ENCODE data around the gene SHC1. TPM values are rescaled to one million over a fixed set of nuclear protein-coding genes. Genes with fewer than 3 reads are reported as not detected.

Gene SHC1
- total and polyA plus RNA-seq, 2 experiments from 2014 or later: 117 to 211 TPM

DNA sequence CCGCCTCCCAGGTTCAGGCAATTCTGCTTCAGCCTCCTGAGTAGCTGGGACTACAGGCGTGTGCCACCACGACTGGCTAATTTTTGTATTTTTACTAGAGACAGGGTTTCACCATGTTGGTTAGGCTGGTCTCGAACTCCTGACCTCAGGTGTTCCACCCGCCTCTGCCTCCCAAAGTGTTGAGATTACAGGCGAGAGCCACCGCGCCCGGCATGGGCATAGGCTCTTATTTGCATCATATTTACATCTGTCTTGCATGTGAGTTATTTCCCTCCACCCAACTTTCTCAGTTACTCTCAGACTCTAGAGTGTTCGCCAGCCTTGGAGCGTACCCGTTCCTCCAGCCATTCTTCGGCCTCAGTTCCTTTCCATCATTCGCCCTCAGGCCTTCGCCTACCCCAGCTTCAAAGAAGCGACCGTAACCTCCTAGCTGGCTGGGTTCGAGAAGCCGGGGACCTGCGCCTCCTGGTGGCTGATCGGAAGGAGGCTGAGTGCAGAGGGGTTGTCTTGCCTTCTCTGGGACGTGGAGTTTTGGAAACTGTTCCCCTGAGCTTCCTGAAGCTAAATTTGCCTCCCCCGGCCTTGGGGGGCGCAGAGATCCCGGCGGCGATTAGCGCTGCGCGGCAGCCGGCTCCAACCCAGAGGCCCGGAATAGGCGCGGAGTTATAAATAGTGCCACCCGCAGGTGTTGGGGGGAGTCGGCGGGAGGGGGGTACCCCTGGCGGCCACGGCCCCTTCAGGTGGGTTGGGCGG lies 28.4 kb upstream of the SHC1 start (continued):
- TF ChIP-seq, protein P1, sequence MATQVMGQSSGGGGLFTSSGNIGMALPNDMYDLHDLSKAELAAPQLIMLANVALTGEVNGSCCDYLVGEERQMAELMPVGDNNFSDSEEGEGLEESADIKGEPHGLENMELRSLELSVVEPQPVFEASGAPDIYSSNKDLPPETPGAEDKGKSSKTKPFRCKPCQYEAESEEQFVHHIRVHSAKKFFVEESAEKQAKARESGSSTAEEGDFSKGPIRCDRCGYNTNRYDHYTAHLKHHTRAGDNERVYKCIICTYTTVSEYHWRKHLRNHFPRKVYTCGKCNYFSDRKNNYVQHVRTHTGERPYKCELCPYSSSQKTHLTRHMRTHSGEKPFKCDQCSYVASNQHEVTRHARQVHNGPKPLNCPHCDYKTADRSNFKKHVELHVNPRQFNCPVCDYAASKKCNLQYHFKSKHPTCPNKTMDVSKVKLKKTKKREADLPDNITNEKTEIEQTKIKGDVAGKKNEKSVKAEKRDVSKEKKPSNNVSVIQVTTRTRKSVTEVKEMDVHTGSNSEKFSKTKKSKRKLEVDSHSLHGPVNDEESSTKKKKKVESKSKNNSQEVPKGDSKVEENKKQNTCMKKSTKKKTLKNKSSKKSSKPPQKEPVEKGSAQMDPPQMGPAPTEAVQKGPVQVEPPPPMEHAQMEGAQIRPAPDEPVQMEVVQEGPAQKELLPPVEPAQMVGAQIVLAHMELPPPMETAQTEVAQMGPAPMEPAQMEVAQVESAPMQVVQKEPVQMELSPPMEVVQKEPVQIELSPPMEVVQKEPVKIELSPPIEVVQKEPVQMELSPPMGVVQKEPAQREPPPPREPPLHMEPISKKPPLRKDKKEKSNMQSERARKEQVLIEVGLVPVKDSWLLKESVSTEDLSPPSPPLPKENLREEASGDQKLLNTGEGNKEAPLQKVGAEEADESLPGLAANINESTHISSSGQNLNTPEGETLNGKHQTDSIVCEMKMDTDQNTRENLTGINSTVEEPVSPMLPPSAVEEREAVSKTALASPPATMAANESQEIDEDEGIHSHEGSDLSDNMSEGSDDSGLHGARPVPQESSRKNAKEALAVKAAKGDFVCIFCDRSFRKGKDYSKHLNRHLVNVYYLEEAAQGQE (IDR thresholded peaks at IDR 0.05; ENCODE audit: unreplicated experiment): no peak
- TF ChIP-seq, protein P2, sequence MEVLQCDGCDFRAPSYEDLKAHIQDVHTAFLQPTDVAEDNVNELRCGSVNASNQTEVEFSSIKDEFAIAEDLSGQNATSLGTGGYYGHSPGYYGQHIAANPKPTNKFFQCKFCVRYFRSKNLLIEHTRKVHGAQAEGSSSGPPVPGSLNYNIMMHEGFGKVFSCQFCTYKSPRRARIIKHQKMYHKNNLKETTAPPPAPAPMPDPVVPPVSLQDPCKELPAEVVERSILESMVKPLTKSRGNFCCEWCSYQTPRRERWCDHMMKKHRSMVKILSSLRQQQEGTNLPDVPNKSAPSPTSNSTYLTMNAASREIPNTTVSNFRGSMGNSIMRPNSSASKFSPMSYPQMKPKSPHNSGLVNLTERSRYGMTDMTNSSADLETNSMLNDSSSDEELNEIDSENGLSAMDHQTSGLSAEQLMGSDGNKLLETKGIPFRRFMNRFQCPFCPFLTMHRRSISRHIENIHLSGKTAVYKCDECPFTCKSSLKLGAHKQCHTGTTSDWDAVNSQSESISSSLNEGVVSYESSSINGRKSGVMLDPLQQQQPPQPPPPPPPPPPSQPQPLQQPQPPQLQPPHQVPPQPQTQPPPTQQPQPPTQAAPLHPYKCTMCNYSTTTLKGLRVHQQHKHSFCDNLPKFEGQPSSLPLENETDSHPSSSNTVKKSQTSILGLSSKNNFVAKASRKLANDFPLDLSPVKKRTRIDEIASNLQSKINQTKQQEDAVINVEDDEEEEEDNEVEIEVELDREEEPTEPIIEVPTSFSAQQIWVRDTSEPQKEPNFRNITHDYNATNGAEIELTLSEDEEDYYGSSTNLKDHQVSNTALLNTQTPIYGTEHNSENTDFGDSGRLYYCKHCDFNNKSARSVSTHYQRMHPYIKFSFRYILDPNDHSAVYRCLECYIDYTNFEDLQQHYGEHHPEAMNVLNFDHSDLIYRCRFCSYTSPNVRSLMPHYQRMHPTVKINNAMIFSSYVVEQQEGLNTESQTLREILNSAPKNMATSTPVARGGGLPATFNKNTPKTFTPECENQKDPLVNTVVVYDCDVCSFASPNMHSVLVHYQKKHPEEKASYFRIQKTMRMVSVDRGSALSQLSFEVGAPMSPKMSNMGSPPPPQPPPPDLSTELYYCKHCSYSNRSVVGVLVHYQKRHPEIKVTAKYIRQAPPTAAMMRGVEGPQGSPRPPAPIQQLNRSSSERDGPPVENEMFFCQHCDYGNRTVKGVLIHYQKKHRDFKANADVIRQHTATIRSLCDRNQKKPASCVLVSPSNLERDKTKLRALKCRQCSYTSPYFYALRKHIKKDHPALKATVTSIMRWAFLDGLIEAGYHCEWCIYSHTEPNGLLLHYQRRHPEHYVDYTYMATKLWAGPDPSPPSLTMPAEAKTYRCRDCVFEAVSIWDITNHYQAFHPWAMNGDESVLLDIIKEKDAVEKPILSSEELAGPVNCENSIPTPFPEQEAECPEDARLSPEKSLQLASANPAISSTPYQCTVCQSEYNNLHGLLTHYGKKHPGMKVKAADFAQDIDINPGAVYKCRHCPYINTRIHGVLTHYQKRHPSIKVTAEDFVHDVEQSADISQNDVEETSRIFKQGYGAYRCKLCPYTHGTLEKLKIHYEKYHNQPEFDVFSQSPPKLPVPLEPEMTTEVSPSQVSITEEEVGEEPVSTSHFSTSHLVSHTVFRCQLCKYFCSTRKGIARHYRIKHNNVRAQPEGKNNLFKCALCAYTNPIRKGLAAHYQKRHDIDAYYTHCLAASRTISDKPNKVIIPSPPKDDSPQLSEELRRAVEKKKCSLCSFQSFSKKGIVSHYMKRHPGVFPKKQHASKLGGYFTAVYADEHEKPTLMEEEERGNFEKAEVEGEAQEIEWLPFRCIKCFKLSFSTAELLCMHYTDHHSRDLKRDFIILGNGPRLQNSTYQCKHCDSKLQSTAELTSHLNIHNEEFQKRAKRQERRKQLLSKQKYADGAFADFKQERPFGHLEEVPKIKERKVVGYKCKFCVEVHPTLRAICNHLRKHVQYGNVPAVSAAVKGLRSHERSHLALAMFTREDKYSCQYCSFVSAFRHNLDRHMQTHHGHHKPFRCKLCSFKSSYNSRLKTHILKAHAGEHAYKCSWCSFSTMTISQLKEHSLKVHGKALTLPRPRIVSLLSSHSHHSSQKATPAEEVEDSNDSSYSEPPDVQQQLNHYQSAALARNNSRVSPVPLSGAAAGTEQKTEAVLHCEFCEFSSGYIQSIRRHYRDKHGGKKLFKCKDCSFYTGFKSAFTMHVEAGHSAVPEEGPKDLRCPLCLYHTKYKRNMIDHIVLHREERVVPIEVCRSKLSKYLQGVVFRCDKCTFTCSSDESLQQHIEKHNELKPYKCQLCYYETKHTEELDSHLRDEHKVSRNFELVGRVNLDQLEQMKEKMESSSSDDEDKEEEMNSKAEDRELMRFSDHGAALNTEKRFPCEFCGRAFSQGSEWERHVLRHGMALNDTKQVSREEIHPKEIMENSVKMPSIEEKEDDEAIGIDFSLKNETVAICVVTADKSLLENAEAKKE (CRISPR knock-in tag; IDR thresholded peaks at IDR 0.05): no peak
- TF ChIP-seq ZNF114 (CRISPR knock-in tag; IDR thresholded peaks at IDR 0.05): no peak

DNA sequence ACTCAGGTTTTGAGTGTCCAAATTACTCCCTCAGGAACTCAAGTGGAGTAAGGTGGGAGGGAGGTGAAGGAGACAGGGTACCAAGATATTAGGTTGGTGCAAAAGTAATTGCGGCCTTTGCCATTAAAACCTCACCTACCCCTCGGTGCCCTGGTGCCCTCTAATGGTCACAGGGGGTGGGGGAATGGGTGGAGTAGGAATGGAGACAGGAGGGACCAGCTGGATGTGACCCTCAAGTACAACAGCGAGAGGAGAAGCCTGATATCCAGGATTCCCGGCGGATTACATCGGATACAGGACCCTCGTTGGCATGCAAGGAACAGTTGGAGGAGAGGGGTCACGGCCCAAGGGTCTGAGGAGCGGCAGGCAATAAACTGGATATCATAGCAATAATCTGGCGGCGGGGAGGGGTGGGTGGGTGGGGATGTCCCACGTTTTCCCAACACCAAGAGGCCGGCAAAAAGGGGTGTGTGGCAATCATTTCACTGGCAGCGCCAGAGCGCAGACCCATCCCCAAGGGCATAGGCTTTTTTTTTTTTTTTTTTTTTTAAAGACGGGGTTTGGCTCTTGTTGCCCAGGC lies 27.7 kb upstream of the SHC1 start:
- Mint-ChIP-seq H3K4me1 (peaks cover 22% of the 10 kb centered on the region), H3K27ac (no peak overlapping the region), H3K4me3 (peak overlapping the region; percentile 45), H3K9me3 (no peaks in the 10 kb centered on the region), H3K27me3 (ENCODE audit: insufficient read depth, low read depth, poor library complexity) (peaks cover 21% of the 10 kb centered on the region), H3K36me3 (ENCODE audit: low read depth) (no peaks in the 10 kb centered on the region)
- Histone ChIP-seq H3K9me2 (ENCODE audit: insufficient read depth) (no peaks in the 10 kb centered on the region), H3K4me1 (ENCODE audit: insufficient read depth) (peaks cover 5% of the 10 kb centered on the region; the same call in 1 of the 2 replicates), H3F3A (replicated peaks; ENCODE audit: low read depth) (peaks cover 19% of the 10 kb centered on the region), H3K4me3 (no peak overlapping the region), H3K27me3 (ENCODE audit: insufficient read depth) (no peaks in the 10 kb centered on the region), H3K27ac (ENCODE audit: low read depth) (no peak overlapping the region), H3K4me2 (peak overlapping the region; percentile 82; the same call in 1 of the 2 replicates), H2AFZ (no peak overlapping the region), H4K20me1 (replicated peaks; ENCODE audit: insufficient read depth) (no peaks in the 10 kb centered on the region), H3K79me2 (replicated peaks; ENCODE audit: insufficient read depth) (peaks cover 5% of the 10 kb centered on the region; the same call in 1 of the 2 replicates), H3K36me3 (ENCODE audit: insufficient read depth) (no peaks in the 10 kb centered on the region)
- DNase-seq (ENCODE audit: low spot score) (peak; percentile 40), ATAC-seq (no peak)
- TF ChIP-seq POLR2AphosphoS5 (IDR thresholded peaks at IDR 0.05; ENCODE audit: low read depth): no peak
- TF ChIP-seq, protein P3, sequence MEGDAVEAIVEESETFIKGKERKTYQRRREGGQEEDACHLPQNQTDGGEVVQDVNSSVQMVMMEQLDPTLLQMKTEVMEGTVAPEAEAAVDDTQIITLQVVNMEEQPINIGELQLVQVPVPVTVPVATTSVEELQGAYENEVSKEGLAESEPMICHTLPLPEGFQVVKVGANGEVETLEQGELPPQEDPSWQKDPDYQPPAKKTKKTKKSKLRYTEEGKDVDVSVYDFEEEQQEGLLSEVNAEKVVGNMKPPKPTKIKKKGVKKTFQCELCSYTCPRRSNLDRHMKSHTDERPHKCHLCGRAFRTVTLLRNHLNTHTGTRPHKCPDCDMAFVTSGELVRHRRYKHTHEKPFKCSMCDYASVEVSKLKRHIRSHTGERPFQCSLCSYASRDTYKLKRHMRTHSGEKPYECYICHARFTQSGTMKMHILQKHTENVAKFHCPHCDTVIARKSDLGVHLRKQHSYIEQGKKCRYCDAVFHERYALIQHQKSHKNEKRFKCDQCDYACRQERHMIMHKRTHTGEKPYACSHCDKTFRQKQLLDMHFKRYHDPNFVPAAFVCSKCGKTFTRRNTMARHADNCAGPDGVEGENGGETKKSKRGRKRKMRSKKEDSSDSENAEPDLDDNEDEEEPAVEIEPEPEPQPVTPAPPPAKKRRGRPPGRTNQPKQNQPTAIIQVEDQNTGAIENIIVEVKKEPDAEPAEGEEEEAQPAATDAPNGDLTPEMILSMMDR (conservative IDR thresholded peaks at IDR 0.05; ENCODE audit: low read depth in 2 of 2): peak; percentile 50 to 67
